TTC549 (cell line): ENCODE measurements around the gene NIPAL1.

Experiments
- FAIRE-seq: peaks from 2 replicates; lab custom pipeline; 2012; peaks lifted over from hg19 to GRCh38; lab: Jason Lieb, UNC

Gene NIPAL1

DNA sequence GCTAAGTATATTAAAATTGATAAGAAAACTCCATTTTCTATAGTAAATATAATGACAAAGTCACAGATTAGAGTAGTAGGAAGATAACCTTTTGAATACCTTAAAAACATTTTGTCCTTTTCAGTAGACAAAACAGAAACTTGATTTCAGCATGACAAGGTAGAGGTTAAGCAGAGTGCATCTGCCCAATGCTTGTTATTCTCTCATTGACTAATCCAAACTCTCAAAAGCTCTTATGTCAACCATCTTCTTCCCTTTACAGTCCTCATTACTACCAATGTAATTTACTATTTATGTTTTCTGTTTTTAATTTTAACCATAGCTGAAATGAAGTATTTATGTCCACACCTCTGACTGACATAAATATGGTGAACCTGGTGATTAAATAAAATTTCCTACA lies 11.1 kb downstream of the NIPAL1 start:
- no peak for FAIRE-seq

- no peak for FAIRE-seq
Measured at GRCh38 chr4:48028696-48029095, 12.1 kb downstream of the NIPAL1 start.

- FAIRE-seq: no peak
Measured at GRCh38 chr4:48030470-48030869, 13.9 kb downstream of the NIPAL1 start.

DNA sequence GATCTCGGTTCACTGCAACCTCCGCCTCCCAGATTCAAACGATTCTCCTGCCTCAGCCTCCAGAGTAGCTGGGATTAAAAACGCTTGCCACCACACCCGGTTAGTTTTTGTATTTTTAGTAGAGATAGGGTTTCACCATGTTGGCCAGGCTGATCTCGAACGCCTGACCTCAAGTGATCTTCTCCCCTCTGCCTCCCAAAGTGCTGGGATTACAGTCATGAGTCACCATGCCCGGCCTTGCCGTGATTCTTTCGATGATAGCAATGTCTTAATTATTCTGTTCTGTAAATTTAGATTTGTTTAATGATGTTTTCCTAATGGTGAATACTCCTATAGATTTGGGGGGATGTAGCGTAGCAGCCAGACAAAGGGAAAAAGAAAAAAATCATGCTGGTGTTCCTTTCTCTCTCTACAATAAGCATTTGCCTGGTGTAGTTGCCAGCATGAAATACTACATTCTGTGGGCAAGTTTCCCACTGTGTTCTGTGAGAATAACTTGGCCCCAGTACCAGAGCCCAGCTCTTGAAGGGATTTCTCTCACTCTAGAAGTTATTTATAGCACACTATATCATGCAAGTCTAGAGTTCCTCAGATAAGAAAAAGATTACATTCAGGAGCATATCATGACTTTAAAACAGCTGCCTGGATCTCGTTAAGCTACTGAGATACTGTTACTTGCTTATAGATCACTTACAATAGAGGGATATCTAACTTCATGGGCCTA lies 15.4 kb downstream of the NIPAL1 start:
- FAIRE-seq: no peak

GRCh38 chr4:48032721-48033120 lies 16.1 kb downstream of the NIPAL1 start:
- no peak for FAIRE-seq

DNA sequence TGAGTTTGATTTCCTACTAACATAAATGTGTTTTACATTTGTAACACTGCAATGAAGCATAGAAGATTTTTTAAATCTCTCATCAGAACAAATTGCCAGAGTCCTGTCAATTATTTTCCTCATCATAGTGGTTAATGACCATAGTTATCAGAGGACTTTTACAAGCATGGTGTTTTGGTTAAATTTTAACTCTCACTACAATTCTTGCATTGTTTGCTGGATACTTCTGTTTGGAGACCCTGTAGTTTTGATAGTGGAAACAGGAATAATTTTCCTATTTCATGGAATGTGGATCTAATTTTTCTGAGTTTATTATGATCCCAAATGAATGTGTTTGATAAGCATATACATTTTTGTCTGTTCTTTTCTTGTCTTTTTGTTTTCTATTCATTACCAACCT lies 16.8 kb downstream of the NIPAL1 start:
- FAIRE-seq: no peak

DNA sequence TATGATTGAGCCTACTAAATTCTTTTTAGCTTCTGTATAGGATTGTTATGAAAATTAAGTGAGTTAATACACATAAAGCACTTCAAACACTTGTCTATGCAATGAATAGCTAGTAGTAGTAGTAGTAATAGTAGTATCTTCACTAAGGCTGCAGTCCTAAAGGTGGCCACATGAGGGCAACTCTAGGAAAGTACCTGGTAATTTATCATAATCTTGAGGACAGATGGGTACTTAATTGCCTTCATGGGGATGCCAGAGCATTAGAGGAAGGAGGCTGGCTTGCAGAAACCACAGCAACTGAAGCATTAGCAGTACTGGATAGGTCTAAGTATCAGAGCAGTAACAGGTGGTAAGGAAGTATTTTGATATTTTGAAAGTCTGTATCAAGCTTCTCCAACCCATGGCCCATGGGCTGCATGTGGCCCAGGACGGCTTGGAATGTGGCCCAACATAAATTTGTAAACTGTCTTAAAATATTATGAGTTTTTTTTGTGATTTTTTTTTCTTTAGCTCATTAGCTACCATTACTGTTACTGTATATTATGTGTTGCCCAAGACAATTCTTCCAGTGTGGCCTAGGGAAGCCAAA lies 17.3 kb downstream of the NIPAL1 start:
- no peak for FAIRE-seq

DNA sequence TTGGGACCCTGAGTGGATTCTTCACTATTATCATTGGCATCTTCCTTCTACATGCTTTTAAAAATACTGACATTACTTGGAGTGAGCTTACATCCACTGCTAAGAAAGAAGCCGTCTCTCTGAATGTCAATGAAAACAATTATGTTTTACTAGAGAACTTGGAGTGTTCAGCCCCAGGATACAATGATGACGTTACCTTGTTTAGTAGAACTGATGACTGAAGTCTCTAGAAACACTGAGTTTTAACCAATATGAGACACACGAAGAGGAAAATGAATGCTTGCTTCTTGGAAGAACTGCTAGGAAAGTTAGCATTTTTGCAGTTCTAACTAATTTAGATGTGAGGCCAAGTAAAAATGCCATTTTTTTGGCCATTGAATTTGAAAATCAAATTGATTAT lies 19.4 kb downstream of the NIPAL1 start:
- FAIRE-seq: no peak

DNA sequence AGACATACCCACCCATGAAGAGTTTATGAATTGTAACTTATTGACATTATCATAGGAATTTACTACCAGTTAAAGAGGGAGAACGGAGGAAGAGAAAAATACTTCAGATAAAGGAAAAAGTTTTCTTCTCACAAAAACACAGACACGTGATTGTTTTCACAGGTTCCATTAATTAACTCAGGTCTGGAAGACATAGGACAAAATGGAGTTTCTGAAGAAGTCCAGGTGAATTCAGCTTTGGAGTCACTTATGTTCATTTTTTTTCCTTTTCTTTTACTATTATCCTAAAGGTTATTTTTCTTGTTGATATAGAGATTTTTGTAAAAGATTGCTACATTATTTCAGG lies 20.5 kb downstream of the NIPAL1 start:
- FAIRE-seq: no peak

DNA sequence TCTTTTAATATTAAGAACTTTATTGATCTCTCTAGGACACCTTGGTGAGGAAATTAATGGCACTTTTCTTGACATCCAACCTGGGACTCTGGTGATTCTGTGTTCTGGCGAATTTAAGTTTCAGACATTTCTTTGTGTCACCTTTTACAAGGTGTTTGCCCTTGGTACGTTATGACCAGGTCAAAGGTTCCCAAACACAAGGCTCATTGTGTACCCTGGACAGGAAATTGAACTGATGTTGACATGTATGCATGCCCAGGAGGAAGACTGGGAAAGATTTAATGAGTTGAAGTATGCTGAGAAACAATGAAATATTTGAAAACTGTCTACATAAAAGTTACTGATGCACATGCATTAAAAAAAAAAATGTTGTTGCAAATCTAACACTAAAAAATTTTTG lies 22.1 kb downstream of the NIPAL1 start:
- no peak for FAIRE-seq

DNA sequence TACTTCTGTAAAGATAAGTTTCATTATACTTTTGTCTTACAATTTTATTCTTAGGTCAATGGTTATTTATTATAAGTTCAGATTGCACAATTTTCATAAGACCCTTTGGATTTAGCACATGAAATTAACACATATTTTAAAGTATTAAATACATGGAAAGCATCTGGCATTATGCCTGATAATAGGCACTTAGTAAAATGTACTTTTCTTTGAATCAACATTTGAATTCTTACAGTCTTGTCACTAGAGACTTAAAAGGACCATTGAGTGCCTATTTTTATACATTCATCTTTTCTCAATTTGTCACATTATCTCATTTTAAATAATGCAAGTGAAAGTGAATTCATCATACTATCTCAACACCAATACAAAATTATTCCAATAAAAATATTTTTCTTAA lies 23.0 kb downstream of the NIPAL1 start:
- no peak for FAIRE-seq

GRCh38 chr4:48041535-48042137 lies 25.1 kb downstream of the NIPAL1 start:
- FAIRE-seq: no peak

DNA sequence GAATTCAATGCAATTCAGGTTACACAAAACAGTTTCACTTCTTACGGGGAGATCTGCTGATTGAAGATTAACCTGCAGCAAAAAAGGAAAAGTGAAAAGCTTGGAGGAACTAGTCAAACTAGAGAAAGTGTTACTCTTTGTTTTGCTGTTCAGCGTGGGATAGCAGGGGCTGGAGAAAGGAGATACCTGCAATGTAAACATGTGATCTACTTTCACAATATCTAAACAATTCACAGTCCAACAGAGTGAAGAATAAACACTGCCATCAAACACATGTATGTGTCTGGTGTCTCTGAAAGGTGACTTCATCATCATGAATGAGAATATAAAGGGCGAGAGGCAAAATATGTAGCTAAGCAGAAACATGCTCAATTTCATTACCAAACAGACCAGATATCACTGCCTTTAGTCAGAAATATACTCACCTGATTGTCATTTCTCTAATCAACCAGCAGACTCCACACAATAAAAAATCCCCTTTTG lies 26.4 kb downstream of the NIPAL1 start:
- no peak for FAIRE-seq

GRCh38 chr4:48043504-48043903 lies 26.9 kb downstream of the NIPAL1 start:
- FAIRE-seq: no peak

DNA sequence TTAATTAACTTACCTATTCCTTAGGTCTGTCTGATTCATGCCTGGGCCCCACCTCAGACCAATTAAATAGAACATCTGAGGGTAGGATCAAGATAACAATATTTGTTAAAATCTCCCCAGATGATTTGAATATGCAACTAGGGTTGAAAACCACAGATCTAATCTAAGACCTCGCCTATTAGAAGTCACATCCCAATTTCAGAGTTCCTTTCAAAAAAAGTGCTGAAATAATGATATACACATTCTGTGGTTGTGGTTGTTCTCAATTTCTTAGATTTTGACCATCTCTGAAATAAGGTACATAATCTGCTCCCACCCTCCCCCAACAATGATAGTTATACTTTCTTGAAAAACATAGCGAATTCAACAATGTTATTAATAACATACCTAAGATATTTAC lies 27.7 kb downstream of the NIPAL1 start:
- FAIRE-seq: no peak

- no peak for FAIRE-seq
Measured at GRCh38 chr4:48046059-48046458, 29.5 kb downstream of the NIPAL1 start.

DNA sequence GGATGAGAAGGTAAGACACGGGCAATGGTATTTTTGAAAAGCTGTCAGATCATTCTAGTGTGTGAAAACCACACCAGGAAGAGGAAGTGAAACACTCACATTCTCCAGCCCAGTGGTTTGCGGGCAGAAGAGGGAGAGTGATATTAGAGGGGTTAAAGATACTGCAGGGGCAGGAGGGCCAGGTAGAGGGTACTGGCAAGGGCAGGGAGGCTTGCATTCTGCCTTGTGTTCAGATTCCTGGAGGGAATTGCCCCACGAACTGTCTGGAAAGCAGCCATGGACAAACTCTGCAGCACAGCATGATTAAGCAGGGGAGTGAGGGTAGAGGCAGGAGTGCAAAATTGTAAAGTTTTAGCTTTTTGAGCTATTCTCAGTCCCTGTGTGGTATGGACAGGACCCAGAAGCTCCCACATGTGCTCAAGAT lies 30.9 kb downstream of the NIPAL1 start:
- FAIRE-seq: no peak

DNA sequence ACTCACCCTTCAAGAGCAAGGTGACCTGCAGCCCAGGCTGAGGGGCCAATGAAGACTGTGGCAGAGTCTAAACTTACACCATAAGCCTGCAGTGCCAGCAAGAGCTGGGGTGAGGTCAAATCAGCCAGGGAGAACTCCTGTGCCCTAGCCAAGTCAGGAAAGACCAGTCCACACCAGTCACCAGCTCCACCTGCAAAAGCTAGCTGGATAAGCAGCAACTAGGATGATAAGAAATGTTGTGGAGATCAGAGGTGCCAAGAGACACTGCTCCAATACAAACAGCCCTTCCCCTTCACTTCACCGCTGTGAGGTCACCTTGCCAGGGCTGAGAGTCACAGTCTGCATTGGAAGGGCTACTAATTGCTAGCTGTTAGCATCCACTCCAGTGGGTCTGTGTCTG lies 31.3 kb downstream of the NIPAL1 start:
- no peak for FAIRE-seq

DNA sequence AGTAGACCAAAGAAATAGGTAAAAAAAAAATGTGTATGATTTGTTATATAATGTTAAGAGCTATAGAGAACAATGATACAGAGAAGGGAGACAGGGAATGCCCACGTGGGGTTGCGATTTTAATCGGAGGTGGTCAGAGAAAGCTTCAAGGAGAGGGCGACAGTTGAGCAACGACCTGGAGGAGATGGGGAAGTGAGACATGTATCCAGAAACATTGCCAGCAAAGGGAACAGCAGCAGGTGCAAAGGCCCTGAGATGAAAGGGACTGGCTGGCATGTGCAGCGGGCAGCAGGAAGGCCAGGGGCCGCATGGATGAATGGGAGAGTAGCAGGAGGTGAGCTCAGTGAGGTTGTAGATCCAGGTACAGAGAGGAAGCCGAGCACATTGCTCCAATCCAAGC lies 32.9 kb downstream of the NIPAL1 start:
- no peak for FAIRE-seq

- FAIRE-seq: no peak
Measured at GRCh38 chr4:48051078-48051477, 34.5 kb downstream of the NIPAL1 start.

- no peak for FAIRE-seq
Measured at GRCh38 chr4:48058617-48059530, 42.3 kb downstream of the NIPAL1 start.

DNA sequence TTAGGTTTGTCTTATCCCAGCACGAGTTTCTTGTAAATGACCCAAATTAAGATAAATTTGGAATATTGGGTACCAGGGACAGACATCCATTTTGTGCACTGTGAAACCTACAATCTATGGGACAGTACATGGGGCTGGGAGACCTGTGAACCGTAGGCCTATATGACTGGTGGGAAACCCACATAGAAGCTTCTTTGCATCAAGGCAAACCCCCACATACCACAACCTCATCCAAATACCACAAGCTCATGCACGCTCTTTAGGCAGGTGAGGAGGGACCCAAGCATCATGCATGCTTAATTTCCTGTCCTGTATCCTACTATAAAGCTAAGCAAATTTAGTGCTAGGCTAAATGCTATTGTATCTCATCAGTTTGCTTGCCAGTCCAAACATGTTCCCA lies 47.8 kb downstream of the NIPAL1 start:
- FAIRE-seq: no peak

DNA sequence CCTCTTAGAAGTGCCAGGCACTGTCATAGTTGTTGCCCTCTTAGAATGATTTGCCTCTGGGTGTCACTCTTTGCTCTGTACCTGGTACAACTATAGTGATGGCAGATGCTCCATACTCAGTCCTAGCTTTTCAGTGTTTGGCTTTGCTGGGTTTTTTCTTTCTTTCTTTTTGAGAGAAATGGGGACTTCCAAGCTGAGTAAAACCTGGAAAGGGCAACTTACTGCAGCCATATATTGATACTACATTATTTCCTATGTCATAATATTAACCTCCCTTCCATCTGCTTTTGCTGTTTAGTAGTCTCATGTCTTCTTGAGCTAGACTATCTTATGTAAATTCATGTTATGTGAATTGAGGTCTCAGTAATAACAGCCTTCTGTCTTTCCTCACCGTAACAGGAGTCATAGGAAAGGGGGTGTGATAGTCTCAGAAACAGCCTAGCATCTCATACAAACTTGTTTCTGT lies 49.0 kb downstream of the NIPAL1 start:
- FAIRE-seq: no peak
